Measurements from ENCODE around the gene SNAP47.
A peak's percentile ranks its signal among the peaks of the same experiment; 100 is the strongest.

SNAP47 gene

DNA sequence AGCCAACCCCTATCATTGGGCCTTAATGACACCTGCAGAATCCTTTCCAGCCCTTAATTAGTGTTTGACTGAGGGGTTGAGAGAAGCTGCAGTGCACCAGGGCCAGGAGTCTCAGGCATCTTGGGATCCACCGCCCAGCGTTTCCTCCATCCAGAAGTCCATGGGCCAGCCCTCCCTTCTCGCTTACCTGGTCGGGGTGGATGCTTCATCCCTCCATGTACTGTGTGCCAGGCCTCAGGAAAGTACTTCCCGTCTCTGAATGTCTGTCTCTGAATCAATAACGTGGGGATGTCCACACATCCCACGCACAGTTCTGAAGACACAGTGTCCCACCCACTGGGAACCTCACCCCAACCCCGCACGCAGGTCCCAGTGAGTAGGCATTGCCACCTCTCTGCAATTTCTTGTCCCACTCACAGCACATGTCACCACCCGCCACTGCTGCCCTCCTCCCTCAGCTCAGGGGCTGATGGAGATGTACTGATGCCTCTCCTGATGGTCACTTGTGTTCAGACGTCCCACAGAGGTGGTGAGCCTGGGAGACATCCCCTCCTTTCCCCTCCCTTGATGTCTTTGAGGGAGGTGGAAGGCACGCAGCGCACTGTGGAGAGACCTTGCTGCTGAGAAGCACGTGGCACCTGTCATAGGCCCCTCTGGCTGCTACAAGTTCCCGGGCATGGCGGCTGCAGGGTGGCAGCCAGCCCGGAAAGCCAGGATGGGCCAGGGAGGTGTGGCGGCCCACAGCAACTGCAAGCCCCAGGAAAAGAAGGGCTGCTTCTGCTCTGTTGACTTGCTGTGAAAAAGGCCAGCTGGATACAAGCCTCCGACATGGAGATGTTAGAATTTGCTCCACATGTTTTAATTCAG is 50.8 kb downstream of the SNAP47 start:
- DNase-seq (ENCODE audit: low read depth in 3 of 3), result no peak

DNA sequence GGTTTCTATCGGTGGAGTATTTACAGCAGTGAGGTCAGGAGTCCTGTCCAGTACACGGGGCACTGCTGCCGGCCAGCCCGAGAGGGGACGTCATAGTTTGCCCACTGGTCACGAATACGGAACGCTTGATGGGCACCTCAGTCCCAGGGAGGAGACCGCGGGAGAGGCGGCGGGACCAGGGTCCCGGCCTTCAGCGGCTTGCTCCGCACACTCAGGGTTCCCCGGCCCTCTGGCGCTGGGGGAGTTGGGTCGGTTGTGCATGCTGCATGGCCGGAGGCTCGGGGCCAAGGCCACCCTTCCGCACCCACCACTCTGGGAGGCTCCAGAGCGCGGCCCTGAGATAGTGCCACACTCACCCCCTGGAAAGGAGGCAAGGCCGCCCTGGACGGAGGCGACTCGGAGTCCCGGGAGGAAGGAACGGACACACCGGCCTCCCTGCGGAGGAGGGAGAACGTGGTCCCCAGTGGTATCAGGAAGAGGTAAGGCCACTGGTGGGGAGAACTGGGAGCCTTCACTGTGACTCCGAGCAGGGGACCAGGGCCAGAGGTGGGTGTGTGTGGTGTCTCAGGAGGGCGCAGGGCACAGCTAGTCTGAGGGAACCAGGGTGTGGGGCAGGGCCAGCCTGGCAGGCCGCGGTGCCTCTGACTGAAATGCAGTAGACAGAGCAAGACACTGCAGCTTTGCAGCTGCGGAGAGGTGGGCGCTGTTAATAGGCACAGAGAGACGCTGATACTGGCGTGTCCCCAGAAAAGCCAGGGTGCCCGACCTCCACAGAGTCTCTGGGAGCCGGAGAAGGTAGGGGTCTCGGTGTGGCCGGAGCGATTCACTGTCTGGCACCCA is 51.7 kb downstream of the SNAP47 start:
- DNase-seq (ENCODE audit: low read depth in 3 of 3), result no peak

DNA sequence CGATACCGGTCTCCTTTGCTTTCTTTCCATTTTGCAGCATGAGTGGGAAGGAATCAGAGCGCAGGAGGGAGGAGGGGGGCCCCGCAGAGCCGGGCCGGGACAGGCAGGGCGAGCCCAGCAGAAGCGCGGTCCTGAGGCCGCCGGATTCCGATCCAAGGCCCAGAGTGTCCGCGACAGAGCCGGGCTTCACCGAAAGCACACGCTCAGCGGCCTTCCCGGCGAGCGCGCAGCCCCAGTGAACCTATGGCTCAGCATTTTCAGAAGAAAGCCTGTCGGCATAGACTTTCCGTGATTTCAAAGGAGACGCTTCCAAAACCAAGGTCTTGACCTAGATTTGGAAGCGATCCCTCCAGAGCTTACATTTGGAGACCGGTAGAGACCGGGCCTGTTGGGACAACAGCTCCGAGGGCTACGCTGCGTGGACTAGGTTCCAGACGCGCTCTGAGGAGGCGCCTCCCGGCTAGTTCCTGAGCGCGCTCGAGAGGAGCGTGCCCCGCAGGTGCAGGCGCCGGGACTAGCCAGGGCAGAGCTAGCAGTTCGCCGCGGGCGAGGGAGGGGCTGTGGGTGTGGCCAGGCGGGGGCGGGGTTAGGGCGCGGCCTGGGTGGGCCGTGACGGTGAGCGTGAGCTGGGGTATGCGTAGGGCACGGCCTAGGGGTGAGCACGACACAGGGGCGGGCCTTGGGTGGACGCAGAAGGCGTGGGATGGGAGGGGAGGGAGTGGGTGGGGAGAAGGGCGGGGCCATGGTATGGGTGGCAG is 52.5 kb downstream of the SNAP47 start:
- peak; percentile 85 to 93 (median 85) for DNase-seq (ENCODE audit: low read depth in 3 of 3)

DNA sequence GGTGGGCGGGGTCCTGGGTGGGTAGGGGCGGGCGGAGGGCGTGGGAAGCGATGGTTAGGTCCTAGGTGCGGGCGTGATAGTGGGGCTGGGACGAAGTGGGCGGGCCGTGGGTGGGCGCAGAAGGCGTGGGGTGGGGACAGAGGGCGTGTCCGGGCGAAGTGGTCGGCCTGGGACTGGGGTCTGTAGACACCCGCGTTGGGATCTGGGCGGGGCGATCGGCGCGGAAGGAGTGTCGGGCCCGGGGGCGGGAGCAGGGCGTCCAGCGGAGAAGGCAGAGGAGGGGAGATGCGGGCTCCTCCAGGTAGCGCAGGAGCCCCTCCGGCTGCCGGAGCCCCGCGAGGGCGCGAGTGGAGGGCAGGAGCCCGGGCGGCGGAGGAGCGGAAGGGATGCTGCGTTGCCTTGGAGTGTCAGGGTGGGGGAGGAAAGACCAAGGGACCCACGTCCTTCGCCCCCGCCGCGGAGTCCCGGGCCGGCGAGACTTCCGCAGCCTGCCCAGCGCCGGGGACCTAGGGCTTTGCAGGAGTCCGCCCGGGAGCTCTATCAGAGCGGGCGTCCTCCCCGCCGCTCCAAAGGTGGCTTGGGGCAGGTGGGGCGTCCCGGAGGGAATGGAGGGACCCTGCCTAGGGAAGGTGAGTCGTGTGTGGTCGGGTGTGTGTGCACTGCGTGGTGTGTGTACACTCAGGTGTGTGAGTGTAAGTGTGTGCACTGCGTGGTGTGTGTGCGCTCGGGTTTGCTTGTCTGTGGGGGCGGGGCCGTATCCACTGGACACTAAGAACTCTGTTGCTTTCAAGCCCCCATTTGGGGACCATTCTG is 53.2 kb downstream of the SNAP47 start:
- peak in 1 of 3 experiments; percentile 73 for DNase-seq (ENCODE audit: low read depth in 3 of 3)

DNA sequence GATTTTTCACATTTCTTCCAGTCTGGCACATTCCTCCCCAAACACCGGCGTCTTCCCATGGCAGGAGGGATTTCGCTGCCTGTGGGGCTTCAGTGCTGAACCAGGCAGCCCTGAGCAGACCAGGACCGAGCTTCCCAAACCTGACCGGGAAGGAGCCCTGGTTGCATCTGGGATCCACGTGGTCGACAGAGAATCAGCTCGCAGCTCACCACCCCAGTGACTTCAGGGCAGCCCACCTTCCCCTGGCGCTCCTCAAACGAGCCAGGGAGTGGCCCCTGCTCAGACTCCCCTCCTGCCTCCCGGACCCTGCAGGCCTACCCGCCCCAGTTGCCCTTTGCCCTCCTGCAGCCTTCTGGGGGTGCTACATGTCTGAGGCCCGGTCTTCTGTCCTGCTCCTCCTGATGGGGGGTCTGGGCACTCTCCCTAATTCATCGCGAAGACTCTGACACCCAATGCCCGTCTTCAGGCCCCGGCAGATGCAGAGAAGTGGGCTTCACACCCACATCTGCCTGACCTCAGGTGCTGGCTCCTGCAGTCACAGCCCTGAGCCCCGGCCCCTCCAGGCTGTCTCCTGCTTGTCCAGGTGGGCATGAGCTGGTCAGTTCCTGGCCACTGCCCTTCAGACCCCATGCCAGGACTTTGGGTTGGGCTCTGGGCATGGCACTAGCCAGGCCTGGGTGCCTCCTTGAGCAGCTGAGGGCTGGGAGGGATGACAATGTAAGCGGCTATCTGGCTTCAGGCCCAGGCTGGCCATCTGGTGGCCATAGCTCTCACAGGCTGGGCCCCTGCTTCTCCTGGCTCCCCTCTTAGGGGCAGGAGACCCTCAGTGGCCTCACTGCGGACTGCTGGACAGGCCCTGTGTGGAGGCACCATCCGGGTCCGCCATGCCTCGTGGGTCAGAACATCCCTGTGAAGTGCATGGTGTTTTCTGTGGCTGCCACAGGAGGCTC is 54.1 kb downstream of the SNAP47 start:
- no peak for DNase-seq (ENCODE audit: low read depth in 3 of 3)

DNA sequence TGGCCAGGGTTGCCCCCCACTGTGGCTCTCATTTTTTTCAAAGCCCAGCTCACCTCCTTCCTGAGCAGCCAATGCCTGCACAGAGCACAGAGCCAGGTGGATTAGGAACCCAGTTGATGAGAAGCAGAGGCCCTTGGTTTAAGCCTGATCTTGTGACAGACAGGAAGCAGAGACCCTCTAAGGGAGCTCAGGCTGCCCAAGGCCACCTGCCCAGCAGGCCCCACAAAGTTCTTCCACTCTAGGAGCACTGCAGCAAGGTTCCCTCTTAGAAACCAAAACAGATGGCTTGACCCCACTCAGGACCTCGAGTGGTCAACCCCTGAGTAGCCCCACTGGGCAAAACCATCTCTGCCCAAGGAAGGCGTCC is 54.8 kb downstream of the SNAP47 start:
- no peak for DNase-seq (ENCODE audit: low read depth in 3 of 3)

DNA sequence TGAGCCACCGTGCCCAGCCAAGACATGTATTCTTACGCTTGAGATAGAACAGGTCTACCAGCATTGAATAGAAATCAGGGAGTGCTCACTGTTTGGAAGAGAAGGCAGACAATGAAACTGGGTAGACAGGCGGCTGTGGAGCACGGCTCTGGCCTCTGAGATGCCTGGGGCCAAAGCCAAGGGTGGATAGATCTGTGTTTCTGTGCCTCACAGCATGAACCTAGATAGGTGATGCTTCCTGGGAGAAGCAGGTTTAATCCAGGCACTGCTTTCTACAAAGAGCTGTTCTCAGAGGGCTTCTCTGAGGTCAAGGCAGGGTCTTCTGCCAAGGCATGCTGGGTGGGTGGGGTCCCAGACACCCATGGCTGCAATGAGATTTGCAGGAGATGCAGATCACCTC is 55.6 kb downstream of the SNAP47 start:
- no peak for DNase-seq (ENCODE audit: low read depth in 3 of 3)

DNA sequence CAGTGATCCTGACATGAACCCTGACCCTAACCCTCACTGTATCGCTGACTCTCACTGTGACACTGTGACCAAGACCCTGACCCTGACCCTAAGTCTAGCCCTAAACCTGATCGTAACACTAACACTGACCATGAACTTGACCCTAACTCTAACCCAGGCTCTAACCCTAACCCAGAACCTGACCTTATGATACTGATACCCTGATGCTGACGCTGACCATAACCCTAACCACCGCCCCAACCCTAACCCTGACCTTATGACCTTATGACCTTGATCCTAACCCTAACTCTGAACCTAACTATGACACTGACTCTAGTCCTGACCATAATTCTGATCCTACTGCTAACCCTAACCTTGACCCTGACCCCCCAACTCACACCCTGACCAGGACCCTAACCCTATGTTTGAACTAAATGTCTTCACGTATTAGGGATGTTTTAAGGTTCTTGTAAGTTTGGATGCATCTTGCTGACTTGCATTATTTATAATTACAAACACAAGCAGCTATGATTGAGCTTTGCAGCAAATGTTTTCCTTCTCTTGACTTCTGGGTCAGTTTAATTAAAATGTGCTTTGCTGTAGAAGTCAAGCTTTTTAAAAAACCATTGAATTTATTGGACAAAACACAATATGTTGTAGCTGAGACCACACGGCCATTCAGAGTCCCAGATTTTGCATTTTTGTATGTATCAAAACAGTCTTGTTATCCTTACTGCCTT is 56.3 kb downstream of the SNAP47 start:
- no peak for DNase-seq (ENCODE audit: low read depth in 3 of 3)

DNA sequence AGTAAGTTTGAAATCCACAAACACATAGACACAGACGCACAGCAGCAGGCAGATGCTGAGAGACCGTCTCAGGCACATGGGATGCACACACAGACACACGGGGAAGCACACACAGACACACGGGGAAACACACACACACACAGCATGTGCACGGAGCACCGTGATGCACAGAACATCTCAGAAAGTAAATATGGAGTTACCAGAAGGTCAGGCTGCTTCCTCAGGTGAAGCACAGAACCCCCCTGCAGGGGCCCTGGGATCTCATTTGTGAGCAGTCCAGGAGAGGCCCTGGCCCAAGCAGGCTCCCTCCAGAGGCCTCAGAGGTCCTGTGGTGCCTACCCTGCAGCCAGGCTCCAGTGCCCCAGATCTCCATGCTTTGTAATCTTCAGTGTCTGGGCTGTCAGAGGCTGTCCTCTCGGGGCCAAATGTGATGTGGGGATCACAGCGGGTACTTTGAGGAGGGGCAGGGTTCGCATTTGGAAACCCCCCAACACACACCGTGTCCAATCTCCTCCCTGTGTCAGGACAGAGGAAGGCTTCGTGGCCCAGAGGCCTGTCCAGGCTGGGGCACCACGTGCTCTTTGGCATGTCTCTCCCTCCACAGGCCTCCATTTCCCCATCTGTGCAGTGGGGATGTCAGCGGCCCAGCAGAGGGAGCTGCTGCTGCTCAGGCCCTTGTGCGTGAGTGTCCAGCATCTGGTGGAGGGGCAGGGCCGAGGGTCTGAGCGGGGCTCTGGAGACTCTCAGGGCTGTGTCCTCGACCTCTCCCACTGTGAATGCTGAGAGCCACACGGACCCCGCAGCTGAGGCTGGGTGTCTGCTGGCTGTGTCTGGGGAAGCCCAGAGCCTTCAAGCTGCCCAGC is 57.2 kb downstream of the SNAP47 start:
- DNase-seq (ENCODE audit: low read depth in 3 of 3), result no peak

DNA sequence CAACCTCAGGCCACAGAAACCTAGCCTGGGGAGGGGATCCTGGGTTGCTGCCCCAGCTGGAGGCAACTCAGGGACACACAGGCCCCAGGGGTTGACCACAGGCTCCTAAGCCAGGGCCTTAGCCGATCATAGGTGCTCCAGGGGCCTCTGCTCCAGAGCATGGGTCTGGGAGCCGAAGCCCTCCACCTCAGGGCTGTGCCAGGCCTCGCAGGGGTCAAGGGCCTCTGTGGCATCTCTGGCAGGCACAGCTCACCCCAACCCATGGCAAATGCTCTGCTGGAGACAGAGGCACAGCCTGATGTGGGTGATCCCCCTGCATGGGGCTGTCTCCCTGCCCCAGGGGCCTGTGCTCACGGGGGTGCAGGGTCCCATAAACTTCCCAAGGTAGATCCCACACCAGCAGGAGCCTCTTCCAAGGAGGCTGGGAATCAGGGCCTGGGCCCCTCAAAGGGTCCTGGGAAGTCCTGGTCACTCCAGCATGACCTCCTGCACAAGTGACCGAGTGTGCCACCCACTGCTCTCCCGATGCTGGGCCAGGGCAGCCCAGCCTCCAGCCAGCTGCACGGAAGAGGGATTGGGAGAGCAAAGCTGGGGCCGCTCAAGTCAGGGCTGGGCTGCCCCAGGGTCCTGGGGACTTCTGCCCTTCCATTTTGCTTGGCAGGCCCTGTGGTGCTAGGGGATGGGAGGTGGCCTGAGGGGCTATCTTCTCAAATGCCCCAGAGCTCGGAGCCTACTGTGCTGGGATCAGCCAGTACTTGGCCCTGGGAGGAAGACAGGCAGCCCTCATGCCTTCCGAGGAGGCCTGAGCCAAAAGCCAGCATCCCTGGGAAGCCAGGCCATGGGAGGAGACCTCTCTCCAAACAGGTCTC is 58.1 kb downstream of the SNAP47 start:
- no peak for DNase-seq (ENCODE audit: low read depth in 3 of 3)

DNA sequence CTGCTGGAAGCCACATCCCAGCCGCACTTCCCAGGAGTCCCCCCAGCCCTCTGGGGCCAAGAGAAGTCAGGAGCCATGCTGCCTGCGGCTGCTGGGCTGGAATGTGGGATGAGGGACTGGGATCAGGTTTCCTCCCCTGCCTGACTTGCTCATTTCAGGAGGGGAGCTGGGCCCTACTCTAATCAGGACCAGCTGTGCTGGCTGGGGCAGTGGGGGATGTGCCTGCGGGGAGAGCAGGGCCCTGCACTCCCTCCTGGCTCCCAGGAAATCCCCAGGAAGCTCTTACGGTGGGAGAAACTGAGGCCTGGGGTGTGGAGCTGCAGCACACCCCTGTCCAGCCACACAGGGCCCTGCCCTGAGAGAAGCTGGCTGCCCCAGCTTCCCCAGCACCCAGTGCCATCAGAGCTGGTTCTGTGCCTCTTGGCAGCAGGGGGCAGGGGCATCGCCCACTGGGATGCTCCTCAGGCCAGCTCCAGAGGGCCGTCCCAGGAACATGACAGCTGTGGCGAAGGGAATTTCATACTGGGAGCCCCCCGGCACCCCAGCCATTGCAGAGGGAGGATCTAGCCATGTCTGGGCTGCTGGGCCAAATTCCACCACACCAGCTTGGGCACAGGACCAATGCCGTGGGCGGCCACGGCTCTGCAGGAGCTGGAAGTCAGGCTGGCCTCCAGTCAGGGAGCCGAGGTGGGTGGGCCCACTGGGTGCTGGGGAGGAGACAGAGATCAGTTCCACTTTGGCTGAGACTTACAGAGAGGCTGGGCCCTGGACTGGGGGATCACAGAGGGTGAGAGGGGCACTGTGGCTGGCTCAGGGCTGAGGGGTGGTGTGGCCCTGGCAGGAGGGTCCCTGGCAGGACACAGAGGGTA is 58.9 kb downstream of the SNAP47 start:
- no peak for DNase-seq (ENCODE audit: low read depth in 3 of 3)

DNA sequence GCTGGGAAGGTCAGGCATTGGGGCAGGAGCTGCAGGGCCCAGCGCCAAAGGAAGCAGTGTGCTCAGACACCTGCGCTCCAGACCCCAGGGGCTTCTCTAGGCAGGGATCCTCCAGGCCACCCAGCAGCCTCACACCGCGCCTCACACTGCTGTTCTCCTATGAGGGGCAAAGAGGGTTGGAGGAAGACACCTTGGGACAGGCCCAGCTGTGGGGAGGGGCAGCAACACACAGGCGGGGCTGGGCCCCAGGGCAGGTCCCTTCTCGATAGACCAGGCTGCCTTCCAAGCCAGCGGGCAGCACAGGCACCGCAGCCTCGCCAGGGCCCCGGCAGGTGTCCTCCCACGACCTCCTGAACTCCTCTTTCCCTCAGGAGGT is 59.6 kb downstream of the SNAP47 start:
- DNase-seq (ENCODE audit: low read depth in 3 of 3), result no peak

DNA sequence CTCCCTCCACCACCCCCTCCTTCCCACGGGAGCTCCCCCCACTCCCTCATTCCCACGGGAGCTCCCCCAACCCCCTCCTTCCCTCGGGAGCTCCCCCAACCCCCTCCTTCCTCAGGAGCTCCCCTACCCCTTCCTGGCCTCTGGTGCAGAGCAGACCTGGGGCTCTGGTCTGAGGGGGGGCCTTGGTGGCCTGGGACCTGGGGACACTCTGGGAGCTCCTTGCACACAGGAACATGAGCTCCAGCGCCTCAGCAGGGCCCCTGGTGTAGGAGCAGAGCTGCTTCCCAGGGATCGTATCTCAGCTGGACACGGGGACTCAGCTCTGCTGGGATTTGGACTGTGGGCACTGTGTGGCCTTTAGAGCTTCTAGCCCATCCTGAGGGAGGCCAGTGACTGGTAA is 60.5 kb downstream of the SNAP47 start:
- no peak for DNase-seq (ENCODE audit: low read depth in 3 of 3)

DNA sequence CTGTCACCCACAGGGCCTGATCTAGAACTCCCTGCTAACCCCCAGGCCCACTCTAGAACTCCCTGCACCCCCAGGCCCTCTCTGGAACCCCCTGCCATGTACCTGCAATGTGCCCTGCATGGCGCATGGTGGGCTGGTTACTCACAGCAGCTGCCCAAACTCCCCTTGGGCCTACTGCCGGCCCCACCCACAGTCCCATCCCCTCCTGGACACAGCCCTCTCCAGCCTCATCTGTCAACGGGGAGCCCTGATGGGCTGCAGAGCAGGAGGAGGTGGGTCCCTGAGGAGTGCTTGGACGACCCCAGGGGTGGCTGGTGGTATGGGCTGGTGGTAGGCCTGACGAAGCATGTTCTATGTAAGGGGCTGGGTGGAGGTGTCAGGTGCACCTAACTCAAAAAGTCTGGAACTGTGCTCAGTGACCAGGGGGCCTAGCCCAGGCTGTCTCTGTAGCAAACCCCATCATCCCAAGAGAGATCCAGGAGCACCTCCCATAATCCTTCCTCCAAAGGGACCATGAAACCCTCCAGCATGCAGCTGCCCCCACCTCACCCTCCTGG is 61.2 kb downstream of the SNAP47 start:
- no peak for DNase-seq (ENCODE audit: low read depth in 3 of 3)

DNA sequence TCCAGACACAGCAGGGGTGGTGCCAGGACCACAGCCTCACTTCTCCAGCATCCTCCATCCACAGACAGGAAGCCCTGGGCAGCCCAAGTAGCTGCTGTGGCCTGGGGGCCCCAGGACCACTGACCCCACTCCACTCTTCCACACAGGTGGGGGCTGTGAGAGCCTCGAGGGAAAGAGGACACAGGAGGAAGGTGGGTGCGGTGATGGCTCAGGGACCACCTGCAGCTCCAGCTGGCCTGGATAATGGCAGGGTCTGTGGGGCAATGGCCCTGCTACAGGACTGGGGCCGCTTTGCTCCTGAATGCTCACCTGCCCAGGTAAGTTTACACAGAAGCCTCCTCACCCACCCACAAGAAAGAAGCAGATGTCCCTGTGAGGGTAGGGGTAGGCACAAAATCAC is 61.9 kb downstream of the SNAP47 start:
- no peak for DNase-seq (ENCODE audit: low read depth in 3 of 3)

DNA sequence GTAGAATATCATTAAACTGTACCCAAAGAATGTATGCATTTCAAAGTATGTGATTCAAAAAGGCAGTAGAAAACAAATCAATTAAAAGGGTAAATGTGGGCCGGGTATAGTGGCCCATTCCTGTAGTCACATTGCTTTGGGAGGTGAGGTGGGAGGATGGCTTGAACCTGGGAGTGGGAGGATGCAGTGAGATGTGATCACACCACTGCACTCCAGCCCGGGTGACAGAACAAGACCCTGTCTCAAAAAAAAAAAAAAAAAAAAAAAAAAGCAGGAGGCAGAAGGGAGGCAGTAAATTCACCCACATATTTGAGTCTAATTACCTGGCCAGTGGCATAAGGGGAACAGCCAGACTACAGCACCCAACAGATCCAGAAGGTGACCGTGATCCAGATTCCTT is 62.4 kb downstream of the SNAP47 start:
- no peak for DNase-seq (ENCODE audit: low read depth in 3 of 3)

All from stimulated activated CD4-positive, alpha-beta T cell treated with anti-CD3 and anti-CD28 coated beads, TNF-alpha, amount 100 ng/mL, for 24 hours (primary cell).